ENCODE data around the gene BCAS4.
"Not testable (repeated sequence)": the region's sequence is repeated elsewhere in the genome, so short reads cannot be mapped to it uniquely, and the experiment has no call there.

Gene BCAS4

DNA sequence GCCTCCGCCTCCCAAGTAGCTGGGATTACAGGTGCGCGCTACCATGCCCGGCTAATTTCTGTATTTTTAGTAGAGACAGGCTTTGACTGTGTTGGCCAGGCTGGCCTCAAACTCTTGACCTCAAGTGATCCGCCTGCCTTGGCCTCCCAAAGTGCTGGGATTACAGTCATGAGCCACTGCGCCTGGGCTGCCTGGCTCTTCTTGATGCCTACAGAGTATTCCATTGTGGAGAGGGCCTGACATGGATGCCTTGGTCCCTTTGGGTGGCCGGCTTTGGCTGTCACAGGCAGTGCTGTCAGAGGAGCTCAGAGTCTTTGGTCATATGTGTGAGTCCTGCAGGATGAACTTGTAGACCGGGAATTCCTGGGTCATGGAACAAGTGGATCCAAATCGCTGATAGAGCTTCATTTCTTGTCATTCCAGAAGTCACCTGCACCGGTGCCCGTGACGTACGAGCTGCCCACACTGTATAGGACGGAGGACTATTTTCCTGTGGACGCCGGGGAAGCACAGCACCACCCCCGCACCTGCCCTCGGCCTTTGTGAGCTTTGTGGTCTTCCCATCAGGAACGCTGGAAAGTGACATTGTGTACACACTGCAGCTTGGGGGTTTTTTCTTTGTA lies 81.3 kb downstream of the BCAS4 start:
- no peak for DNase-seq (ENCODE audit: low read depth)

DNA sequence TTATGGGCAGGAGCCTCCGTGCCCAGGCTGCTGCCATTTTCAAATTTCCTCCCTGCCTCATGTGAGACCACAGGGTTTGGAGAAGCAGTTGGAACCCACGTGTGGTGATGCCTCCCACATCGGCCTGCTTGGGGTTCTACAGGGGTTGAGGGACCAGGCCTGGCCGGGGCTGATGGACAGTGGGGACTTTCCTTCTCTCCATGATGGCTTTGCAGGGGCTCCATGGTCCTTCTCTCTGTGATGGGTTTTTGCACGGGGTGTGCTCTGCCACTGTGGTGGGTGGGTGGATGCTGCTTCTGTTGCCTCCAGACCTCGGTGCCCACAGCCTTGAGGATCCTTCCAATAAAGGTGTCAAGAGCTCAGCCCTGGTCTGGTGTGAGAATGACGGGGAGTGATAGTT lies 82.0 kb downstream of the BCAS4 start:
- no peak for DNase-seq (ENCODE audit: low read depth)

GRCh38 chr20:50877232-50877743 lies 82.4 kb downstream of the BCAS4 start:
- DNase-seq (ENCODE audit: low read depth), result no peak

DNA sequence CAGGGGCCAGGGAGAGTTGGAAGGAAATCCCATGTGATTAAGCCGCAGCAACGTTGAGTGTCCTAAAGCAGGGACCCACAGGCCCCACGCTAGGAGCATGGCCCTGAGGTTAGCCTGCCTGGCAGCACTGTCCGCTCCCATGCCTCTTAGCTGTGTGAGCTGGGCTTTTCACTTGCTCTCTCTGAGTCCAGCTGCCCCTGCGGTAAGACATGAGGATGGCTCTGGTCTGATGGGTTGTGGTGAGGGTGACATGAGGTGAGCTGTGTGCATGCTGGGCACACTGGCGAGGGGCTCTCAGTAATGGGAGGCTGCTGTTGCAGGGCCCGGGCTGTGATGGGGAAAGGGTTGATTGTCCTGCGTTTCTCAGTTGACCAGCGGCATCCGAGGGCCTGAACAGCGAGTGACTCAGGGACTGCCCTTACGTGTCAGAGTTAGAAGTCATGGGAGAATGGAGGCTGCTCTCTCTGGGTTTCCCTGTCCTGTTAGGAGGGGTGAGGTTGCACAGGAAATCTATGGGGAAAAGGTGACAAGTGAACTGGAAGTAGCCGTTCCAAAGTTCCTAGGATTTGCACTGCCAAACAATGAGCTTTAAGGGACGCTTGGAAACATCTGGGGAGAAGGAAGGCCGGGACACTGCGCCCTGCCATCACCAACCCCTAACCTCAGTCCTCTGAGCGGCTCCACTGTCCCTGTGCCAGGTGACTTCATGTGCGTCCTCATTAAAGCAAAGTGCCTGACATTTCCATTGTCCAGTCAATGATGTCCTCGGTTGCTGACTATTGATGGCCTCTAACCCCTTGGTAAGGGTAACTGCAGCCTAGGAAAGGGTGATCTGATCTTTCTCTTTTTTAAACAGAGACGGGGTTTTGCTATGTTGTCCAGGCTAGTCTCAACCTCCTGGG lies 85.0 kb downstream of the BCAS4 start:
- DNase-seq (ENCODE audit: low read depth), result no peak

DNA sequence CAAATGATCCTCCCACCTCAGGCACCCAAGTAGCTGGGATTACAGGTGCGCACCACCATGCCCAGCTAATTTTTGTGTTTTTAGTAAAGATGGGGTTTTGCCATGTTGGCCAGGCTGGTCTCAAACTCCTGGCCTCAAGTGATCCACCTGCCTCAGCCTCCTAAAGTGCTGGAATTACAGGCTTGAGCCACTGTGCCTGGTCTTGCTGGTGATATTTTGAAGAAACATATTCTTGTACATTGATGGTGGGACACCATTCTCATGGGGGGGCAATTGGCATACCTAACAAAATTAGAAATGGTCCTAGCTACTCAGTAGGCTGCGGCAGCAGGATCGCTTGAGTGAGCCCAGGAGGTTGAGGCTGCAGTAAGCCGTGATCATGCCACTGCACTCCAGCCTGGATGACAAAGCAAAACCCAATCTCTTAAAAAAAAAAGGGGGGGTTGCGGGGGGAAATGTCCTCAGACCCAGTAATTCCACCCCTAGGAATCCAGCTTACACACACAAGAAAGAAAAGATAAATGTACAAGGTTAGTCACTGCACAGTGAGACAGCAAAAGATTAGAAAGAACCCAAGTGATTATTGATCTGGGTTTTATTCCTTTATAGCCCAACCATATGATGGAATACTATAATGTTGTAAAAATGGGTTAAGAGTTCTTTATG lies 87.0 kb downstream of the BCAS4 start:
- not testable (repeated sequence) for DNase-seq (ENCODE audit: low read depth)

- DNase-seq (ENCODE audit: low read depth), result no peak
Measured at GRCh38 chr20:50883856-50884255, 89.0 kb downstream of the BCAS4 start.

DNA sequence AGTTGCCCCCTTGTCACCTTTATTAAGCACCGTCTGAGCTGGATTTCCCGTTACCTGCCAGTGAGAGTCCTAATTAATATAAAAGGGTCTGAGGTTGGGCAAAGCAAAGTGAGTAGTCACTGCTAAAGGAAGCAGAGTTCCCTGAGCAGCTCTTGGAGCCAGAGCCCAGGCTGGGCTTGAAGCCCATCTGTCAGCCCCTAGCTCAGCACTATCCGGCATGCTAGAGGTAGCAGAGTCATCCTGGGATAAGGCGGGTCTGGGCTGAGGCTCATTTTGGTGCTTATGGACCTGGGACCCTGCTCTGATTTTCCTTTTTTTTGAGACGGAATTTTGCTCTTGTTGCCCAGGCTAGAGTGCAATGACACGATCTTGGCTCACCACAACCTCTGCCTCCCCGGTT lies 90.2 kb downstream of the BCAS4 start:
- DNase-seq (ENCODE audit: low read depth), result no peak

DNA sequence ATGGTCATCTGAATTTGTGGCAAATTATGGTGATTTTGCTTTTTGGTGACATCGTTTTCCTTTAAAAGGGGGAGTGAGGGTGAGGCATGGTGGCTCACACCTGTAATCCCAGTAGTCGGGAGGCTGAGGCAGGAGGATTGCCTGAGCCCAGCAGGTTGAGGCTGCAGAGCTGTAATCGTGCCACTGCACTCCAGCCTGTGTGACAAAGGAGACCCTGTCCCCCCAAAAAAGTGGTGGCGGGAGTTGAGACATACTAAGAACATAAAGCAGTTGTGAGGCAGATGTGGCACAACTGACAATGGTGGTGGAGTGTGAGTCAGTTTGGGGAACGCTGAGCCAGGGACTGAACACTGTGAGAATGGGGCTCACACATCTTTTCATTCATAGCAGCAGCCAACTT lies 90.9 kb downstream of the BCAS4 start:
- DNase-seq (ENCODE audit: low read depth), result no peak

GRCh38 chr20:50886184-50886790 lies 91.4 kb downstream of the BCAS4 start:
- no peak for DNase-seq (ENCODE audit: low read depth)

DNA sequence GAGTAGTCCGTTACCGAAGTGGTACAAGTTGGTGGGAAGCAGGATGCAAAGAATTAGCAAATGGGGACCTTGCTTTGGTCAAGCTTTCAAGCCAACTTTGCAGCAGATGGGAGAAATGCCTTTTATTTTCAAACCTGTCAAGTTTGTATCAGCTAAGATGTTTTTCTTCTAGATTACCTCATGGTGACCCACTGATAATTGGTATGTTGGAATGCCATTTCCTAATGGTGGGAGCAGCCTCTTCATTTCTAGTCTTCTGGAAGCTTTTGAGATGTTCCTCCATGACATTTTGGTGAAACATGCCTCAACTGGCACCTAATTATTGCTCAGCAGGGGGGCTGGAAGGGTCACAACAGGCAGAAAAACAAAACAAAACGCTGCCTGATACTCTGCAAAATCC lies 92.7 kb downstream of the BCAS4 start:
- DNase-seq (ENCODE audit: low read depth), result no peak

DNA sequence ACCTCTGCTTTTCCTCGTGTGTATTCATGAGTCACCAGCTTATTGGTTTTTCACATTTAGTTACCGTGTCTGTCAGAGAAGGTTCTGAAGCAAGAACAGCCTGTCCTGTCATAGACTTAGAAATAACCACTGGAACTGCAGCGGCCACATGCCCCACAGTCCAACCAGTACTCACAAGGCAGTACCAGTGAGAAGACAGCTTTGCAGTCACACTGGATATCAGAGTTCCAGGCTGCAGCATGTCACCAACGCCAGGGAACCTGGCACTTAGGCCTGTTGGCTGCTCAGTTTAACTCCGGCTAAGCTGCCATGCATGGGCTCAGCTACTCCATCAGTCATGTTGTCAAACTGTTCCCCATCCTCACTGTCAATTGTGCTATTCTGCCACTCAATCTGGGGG lies 96.3 kb downstream of the BCAS4 start:
- no peak for DNase-seq (ENCODE audit: low read depth)

GRCh38 chr20:50892394-50892793 lies 97.5 kb downstream of the BCAS4 start:
- no peak for DNase-seq (ENCODE audit: low read depth)

- no peak for DNase-seq (ENCODE audit: low read depth)
Measured at GRCh38 chr20:50893620-50894019, 98.8 kb downstream of the BCAS4 start.

- DNase-seq (ENCODE audit: low read depth), result no peak
Measured at GRCh38 chr20:50895111-50895830, 100.4 kb downstream of the BCAS4 start.

DNA sequence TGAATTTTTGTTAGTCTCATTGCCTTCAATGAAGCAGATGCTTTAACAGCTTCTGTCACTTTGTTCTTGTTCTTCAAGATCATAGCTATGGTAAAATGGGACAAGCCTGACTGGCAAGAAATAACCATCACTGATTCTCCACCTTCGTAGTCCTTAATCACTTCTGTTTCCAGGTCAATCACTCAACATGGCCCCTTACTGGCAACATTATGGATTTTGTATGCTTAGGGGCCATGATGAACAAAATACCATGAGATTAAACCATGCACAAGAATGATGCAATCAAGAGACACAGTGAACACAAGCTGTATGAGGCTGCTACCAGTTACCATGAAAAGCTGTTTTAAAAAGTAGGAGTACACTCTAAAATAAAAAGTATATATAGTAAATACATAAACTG lies 103.6 kb downstream of the BCAS4 start:
- DNase-seq (ENCODE audit: low read depth), result no peak

DNA sequence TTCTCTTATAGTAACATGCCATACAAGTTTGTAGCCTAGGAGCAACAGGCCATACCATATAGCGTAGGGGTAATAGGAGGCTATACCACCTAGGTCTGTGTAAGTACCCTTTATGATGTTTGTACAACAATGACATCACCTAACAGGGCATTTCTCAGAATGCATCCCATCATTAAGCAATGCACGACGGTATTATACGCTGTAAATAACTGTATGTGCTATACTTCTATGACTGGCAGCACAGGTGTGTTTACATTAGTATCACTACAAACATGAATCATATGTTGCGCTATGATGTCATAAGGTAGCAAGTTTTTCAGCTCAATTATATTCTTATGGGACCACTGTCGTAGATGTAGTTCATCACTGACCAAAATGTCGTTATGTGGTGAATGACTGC lies 105.4 kb downstream of the BCAS4 start:
- no peak for DNase-seq (ENCODE audit: low read depth)

- DNase-seq (ENCODE audit: low read depth), result no peak
Measured at GRCh38 chr20:50901301-50901700, 106.4 kb downstream of the BCAS4 start.

DNA sequence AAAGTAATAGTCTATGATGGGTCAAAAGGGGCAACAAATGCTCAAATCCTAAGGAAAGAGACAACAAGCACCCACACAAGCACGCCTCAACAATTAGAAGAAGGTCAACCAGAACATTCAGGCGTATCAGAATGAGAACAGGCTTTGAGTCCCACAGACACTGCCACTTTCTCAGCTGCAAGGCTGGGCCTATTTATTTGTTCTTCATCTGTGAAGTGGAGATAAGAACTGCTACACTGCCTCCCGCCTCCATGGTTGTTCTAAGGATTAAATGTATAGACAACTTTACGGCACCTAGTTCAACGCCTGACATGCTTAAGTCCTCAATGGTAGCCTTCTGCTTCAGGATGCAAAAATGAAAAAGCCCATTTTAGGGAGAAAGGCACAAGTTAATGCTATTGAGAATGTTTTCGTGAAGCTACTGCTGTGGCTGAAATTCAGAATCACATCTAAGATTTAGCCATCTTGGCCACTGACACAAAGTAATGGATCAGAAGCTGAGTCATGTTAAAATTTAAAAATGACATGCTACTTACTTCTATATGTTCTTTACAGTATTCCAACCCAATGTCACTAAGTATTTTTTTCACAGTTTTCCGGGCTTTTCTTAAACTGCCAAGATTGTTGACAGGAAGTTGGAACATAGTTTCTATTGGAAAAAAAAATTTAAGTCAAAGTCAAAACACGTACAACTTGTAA lies 108.6 kb downstream of the BCAS4 start:
- DNase-seq (ENCODE audit: low read depth), result no peak

GRCh38 chr20:50904067-50904570 lies 109.3 kb downstream of the BCAS4 start:
- DNase-seq (ENCODE audit: low read depth), result no peak

GRCh38 chr20:50909413-50909812 lies 114.6 kb downstream of the BCAS4 start:
- no peak for DNase-seq (ENCODE audit: low read depth)

DNA sequence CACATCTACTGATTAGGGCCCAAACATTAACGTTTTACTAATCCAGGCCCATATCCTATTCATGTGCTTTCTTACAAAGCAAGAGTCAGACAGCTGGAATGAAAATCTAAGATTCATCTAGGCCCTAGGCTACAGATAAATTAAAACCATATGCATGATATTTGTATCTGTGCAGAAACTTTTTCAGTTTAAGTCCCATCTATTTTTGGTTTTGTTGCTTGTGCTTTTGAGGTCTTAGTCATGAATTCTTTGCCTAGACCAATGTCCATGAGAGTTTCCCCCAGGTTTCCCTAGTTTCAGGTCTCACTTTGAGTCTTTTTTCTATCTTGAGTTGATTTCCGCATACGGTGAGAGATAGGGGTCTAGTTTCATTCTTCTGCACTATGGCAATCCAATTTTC lies 116.2 kb downstream of the BCAS4 start:
- DNase-seq (ENCODE audit: low read depth), result no peak

All from stimulated activated CD8-positive, alpha-beta memory T cell treated with anti-CD3 and anti-CD28 coated beads, Interleukin-12 subunit alpha, Interleukin-12 subunit beta, amount 100 ng/mL, for 1 hour (primary cell).